HT1080 (cell line): Measurements from ENCODE around the gene FADS3. TPM values are rescaled to one million over a fixed set of nuclear protein-coding genes. Genes with fewer than 3 reads are reported as not detected.

Experiments used
- DNase-seq: peaks from one replicate; pipeline ENCODE4 v3.0.0-alpha.2; 2015; ENCODE audit warnings: low read depth
- total RNA-seq: library from RNA; depleted of rRNA; stranded (reverse); fragments of >200 nt; shearing (Covaris generic); gene quantifications from 2 replicates; pipeline ENCODE4 v1.2.3, GENCODE V29; 2014

The FADS3 gene
- total RNA-seq, 1 experiment from 2014 or later, result 65.3 TPM

DNA sequence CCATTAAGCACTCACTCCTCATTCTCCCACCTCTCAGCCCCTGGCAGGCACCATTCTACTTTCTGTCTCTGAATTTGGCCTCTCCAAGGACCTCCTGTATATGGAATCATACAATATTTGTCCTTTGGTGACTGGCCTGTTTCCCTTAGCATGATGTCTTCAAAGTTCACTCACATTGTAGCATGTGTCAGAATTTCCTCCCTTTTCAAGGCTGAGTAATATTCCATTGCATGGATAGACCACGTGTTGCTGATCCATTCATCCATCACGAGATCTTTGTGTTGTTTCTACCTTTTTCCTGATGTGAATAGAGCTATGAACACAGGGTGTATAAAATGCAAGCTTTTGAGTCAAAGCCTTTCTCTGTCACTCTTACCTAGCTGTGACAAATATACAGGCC lies 51.6 kb downstream of the FADS3 start:
- no peak for DNase-seq

DNA sequence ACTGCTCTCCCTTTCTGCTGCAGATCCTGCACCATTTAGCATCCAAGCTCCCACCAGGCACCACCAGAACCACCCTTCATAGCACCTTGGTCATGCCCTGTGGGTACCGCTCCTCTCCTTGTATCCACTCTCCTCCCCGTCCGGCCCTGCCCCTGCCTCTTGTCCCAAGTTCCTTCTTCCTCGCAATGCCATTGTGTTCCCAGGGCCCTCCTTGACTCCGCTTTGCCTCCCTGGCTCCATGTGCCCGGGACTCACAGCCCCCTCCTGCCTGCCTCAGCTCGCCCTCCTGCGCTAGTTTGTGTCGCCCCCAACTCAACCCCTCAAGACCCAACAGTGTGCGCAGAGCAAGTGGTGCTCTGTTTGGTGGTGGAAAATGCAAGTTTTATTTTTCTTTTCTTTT lies 52.4 kb downstream of the FADS3 start:
- DNase-seq, result no peak

DNA sequence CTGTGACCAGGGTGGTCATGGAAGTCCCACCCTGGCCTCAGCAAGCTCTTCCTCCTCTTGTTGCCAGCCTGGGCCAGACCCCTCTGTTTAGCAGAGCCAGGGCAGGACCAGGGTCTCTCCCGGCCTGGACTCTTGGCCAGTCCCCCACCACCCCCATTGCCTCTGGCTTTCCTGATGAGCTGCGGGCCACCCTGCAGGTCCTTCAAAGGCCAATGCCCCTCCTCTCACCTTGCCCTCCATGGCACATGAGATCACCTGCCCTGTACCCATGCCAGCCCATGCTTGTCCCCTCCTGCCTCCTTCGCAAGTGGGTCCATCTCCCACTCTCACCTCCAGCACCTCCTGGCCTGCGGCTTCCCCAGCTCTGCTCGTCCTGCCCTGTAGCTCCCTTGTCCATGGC lies 52.8 kb downstream of the FADS3 start:
- no peak for DNase-seq

DNA sequence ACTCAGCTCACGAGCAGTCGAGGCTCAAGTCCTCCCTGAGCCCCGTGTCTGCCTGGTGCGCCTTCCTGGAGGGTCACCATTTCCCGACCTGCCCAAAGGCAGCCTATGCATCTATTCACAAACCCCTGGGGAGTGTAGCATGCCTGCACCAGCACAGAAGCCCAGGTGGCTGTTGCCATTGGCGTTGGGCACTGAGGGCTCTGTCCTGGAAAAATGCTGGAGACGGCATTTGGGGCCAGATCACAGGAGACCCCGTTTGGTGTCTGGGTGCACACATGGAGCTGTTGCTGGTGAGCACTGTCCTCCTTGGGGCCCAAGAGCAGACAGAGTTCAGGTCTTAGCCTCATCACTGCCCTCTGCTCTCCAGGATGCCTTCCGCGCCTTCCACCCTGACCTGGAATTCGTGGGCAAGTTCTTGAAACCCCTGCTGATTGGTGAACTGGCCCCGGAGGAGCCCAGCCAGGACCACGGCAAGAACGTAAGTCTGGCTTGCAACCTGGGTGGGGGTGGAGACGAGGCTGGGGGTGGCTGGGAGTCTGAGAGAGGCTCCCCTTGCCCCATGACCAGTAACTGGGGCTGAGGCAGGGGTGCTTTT lies 53.8 kb downstream of the FADS3 start:
- DNase-seq, result no peak

DNA sequence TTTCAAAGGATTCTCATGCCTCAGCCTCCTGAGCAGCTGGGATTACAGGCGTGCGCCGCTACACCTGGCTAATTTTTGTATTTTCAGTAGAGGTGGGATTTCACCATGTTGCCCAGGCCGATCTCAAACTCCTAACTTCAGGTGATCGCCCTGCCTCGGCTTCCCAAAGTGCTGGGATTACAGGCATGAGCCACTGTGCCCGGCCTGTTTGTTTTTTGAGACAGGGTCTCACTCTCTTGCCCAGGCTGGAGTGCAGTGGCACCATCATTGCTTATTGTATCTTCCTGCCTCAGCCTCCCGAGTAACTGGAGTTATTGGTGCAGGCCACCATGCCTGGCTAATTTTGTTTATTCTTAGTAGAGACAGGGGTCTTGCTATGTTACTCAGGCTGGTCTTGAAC lies 55.2 kb downstream of the FADS3 start:
- no peak for DNase-seq

DNA sequence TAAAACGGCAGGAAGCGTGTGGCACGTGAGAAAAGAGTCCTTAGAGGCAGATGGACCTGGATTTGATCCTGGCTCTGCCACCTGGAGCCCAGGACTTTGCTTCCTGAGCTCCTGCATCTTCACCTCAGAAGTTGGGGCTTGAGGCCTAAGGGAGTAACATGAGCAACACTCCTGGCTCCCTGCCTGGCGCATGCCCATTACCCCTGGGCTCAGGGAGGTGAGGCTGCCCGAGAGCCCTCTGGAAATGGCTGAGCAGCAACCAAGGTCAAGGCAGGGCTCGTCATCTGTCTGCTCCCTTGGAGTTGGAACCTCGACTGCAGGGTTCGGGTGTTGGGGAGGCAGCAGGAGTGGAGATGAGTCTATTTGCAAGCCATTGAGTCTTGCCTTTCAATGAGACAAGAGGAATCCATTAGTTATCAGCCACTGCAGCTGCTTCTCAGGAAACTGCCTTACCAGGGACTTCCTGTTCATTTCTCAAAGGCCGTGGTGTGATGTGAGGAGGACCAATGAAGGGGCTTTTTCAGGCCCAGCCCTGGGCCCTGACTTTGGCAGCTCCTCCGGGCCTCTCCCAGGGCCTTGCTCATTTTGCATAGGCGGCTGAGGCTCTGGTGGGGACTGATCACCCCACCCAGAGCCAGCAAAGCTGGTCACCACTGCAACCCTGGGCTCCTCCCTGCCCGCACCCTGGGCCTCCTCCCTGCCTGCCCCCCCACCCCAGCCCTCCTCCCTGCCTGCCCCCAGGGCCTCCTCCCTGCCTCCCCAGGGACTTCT lies 56.9 kb downstream of the FADS3 start:
- DNase-seq, result peak; percentile 64

DNA sequence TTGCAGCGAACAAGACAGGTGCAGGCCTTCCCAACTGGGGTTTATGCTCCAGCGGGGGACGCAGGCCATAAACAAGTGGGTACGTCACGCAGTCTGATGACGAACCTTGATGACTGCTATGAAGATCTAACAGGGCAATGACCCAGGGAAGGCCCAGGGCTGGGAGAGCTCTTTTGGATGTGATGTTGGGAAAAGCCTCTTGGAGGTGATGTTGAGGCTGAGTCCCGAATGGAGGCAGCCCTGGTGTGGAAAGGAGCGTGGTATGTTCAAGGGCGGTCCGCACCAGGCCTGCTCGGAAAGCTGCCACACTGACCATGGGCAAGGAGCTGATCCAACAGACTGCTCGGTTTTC lies 57.4 kb downstream of the FADS3 start:
- no peak for DNase-seq

DNA sequence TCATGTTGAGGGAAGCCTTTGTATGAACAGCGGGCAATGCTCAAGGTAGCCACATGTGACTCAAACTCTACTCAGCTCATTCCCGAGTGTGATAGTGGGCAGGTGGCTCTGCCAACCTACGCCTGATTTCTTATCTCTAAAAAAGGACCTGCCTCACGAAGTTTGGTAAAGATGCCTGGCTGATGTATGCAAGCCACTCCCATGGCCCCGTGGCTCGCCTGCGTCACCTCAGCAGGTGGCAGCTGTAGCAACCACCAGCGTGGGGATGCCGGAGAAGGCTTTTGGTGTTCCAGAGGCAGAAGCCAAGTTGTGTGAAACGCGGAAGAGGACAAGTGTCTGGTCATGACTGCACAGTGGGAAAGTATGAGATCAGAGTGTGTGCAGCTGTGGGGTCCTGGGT lies 57.9 kb downstream of the FADS3 start:
- DNase-seq, result no peak

DNA sequence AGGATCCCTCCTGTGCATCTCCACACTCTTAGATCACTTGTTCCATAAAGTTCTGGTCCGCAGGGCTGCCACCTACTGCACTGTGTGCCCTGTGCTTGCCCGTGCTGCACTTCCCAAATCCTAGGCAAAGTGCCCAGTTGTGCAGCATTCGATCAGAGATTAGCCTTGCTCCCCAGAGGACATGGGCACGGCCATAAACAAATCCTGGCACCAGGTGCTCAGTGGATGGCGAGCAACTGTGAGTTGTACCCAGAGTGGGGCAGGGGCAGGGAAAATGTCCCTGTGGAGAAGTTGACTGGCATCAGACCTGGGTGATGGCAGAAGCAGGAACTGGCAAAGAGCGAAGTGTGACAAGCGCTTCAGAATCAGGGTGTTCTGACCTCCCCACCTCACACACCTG lies 58.6 kb downstream of the FADS3 start:
- no peak for DNase-seq

DNA sequence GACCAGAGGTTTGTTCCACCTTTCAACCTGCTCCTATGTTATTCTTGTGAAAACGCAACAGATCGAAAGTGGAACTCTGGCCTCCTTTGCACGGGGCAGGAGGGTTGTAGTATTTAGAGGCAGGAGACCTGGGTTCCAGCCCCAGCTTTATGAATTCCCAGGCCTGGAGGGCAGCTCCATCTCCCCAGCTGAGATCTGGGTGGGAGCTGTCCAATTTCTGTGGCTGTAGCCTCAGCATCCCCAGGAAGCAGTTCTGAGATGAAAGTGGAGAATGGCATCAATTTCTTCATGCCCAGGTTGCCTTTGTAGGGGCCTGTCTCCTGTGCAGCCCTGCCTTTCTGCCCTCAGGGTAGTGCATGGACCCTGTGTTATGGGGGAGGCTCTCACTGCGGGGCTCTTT lies 59.1 kb downstream of the FADS3 start:
- DNase-seq, result no peak

DNA sequence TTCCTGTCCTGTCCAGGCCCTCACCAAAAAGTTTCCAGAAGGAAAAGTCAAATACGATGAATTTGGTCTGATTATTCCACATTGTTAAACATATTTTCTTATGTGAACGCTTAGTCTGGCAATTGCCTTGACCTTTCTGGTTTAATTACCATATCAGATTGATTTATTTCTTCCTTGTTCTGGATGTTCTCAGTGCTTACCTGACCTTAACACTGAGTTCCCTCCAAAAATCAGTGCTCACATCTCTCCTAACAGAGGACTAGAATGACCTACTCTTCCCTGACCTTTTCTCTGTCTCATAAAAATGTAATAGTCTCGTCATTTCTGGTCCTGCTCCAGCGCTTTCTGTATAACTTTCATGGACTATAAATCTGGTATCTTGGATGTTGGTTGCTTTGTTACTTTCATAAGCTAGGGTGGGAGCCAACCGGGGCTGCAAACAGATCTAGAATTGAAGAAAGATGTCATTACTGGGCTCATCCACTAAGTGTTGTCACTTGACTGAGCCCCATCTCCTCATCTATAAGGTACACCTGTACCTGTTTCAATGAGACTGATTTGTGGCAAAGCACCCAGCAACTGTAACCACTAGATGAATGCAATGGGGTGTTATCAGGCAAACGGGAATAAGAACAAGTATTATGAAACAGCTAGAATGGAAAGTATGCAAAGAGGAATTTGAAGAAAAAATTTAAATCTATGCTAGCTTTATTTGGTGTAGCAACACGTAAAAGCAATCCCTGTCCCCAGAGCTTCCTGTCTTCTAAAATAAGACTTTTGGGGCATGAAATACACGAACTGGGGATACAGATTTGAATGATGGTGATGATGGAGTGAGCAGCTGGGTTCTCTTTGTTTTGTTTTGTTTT lies 60.9 kb downstream of the FADS3 start:
- DNase-seq, result no peak

DNA sequence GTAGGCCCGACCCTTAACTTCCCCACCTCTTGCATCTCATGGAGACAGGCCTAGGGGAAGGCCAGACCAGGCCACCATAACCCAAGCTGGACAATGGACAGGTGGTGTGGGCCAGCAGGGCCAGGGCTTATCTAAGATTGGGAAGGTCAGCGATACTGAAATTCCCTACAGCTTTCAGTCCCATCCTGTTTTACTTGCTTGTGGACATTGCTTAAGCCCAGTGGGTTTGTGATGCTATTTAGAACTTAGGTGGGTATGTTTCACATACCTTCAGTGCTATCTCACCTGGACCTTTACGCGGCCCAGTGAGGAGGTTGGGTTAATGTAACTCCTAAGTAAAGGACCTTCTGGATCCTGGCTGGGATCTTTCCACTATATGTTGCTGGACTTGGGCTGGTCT lies 61.5 kb downstream of the FADS3 start:
- DNase-seq, result no peak

DNA sequence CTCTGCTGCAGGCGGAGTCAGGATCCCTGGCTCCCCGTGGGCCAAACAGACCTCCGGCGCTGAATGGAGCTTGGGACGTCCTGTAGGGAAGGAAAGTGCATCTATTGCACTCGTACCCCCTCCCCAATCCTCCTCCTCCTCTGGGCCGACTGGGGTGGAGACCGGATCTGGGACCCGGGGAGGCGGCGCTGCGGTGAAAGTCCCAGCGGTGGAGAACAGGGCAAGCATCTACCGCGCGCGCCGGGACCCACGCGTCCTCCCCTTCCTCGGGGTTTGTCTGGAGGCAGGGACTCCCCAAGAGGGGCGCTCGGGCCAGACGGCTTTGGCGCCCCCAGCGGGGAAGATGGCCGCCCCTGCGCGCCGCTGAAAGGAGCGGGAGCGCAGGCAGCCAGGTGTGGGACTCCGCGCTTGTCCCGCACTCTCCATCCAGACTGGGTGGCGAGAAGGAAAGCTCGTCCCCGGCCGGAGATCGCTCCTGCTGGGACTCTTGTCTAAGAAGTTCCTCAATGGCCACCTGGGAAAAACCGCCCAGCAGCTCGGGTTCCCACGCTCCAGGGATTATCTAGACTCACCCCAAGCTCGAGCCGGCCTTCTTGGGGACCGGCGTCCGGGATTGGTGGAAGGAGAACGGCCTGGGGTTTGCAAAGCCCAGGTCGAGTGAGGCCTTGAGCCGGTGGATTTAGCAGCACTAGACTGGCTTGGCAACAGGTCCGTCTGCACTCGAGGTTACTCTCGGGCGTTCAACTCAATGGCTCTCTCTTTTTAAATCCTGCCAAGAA lies 62.5 kb downstream of the FADS3 start:
- peak; percentile 27 for DNase-seq

DNA sequence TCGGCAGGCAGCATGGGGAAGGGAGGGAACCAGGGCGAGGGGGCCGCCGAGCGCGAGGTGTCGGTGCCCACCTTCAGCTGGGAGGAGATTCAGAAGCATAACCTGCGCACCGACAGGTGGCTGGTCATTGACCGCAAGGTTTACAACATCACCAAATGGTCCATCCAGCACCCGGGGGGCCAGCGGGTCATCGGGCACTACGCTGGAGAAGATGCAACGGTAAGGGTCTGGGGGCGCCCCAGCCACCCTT lies 63.0 kb downstream of the FADS3 start:
- DNase-seq, result no peak

DNA sequence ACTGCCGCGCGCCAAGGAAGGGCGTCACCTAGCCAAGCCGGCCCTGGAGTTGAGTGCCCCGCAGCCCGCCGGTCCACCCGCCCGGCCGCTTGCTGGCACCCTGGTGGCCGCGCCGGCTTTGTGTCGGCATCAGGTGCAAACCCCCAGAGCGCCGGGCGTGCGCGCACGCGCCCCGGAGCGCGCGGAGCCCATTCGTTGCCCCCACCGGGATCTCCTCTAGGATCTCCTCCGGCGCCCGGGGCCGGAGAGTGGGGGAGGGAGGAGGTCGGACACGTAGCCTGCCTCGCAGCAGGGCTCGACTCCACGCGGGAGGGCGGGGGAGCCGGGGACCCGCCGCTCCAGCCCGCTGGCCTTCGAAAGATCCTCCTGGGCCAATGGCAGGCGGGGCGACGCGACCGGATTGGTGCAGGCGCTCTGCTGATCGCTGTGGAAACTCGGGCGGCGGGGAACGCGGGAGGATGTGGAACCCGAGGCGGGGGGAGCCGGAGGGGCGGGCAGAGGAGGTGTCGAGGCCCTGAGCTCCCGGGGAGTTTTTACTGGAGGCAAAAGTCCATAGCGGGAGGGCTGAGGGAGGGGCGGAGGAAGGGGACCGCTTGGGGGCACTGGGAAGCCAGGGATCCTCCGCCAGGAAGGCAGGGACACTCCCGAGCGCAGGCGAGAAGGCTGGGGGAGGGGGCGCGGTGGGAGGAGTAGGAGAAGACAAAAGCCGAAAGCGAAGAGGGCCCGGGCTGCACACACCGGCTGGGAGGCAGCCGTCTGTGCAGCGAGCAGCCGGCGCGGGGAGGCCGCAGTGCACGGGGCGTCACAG lies 63.6 kb downstream of the FADS3 start, which contains the start of gene FADS2:
Gene FADS2, plus strand, starts transcription at position 730 of the 808 bp plus-strand sequence. CDS start 91 bp downstream, outside the sequence.
- DNase-seq, result peak; percentile 89

DNA sequence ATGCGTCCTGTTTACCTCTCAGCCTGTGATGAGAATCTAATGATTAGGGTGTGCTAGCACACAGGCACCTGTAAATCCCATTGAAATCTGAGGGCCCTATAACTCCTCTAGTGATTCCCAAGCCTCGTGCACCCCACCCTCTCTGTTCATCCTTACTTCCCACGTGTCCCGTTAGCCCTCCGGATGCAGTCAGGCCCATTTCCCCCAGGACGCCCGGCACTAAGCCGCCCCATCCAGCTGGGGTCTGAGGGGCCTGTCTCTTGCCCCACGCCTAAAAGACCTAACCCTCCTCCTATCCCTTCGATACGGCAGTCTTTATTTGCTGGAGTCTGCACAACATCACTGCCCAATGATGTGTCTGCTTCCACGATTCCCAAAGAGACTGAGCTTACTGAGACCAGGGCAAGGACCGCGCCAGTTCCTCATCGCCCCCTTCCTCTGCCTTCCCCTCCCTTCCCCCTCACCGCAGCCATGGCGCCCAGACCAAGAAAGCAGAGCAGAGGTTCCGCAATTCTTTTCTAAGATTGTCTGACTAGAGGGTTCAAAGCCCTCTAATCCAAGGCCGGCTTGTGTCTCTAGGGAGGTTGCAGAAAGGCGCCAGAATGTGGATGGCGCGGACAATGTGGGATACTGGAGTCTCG lies 64.3 kb downstream of the FADS3 start:
- DNase-seq, result no peak
